A549 (cell line): Measurements from ENCODE around the gene ARID5B. TPM values are rescaled to one million over a fixed set of nuclear protein-coding genes. Genes with fewer than 3 reads are reported as not detected.
A peak's percentile ranks its signal among the peaks of the same experiment; 100 is the strongest.

Experiments
- ATAC-seq, 2 experiments: fragments of 200-7000 bp in 1 of 2; fragments of >200 bp in 1 of 2; cut with Nextera tagmentation in 1 of 2; cut with Tn5 transposase in 1 of 2; 3 replicates each; pipeline versions ENCODE4 v1.8.0 to v1.9.1; 2018 to 2020; ENCODE audit warnings: mild to moderate bottlenecking in 1 of 2, moderate library complexity in 1 of 2
- CTCF ChIA-PET: fragments of 300-600 bp; sonication (Branson Sonifier 250); formaldehyde crosslinking; extraction: SDS; loops from one replicate; lab custom pipeline; 2021; ENCODE audit warnings: antibody characterized with exemption, inconsistent platforms; lab: Yijun Ruan, JAX
- POLR2A ChIA-PET: fragments of 350-600 bp; formaldehyde crosslinking; extraction: SDS; loops from one replicate; lab custom pipeline; 2021; ENCODE audit warnings: antibody characterized with exemption, inconsistent platforms; lab: Yijun Ruan, JAX
- DNase-seq, 2 experiments: peaks; one replicate each; pipeline versions ENCODE4 v3.0.0 to v3.0.0-alpha.2; 2011 to 2016; ENCODE audit warnings: low read depth in 1 of 2, low spot score in 1 of 2
- FAIRE-seq: peaks from 2 replicates; lab custom pipeline; 2011; peaks lifted over from hg19 to GRCh38; lab: Jason Lieb, UNC
- H3K27ac ChIP-seq, 2 experiments: fragments of >200 bp; sonication (Bioruptor Twin); formaldehyde crosslinking; 3 replicates each; pipeline ENCODE4 v1.5.1; 2016 to 2017
- H3K4me1 ChIP-seq: fragments of >200 bp; sonication (Bioruptor Twin); formaldehyde crosslinking; 3 replicates; pipeline ENCODE4 v1.6.1; 2016
- H3K4me2 ChIP-seq: fragments of >200 bp; sonication (Bioruptor Twin); formaldehyde crosslinking; 3 replicates; pipeline ENCODE4 v1.6.1; 2016
- H3K4me3 ChIP-seq: fragments of >200 bp; sonication (Bioruptor Twin); formaldehyde crosslinking; 3 replicates; pipeline ENCODE4 v1.5.1; 2016
- H3K9me3 ChIP-seq: fragments of >200 bp; sonication (Bioruptor Twin); formaldehyde crosslinking; 3 replicates; pipeline ENCODE4 v1.6.1; 2016
- ATOH8 ChIP-seq: fragments of 250-450 bp; sonication (Bioruptor Pico); IDR thresholded peaks from 2 replicates; pipeline ENCODE4 v1.5.0; 2020; ENCODE audit warnings: low read depth, mild to moderate bottlenecking, moderate library complexity
- BCL3 ChIP-seq: fragments of >200 bp; sonication (Bioruptor Twin); formaldehyde crosslinking; IDR thresholded peaks from 3 replicates; pipeline ENCODE4 v1.6.1; 2016
- CTCF ChIP-seq: fragments of >200 bp; sonication (Bioruptor Twin); formaldehyde crosslinking; IDR thresholded peaks from 3 replicates; pipeline ENCODE4 v1.5.1; 2016
- EHF ChIP-seq: fragments of 250-450 bp; sonication (Bioruptor Pico); IDR thresholded peaks from 2 replicates; pipeline ENCODE4 v1.5.0; 2020; ENCODE audit warnings: mild to moderate bottlenecking
- EHMT2 ChIP-seq: fragments of 200-600 bp; sonication (generic); IDR thresholded peaks from 2 replicates; pipeline ENCODE4 v1.6.1; 2016; ENCODE audit warnings: antibody characterized with exemption, low read depth, mild to moderate bottlenecking, moderate library complexity
- ESRRA ChIP-seq: fragments of 150-350 bp; IDR thresholded peaks from 2 replicates; pipeline ENCODE4 v1.6.1; 2014; ENCODE audit warnings: mild to moderate bottlenecking, low read length, borderline replicate concordance
- FOSL2 ChIP-seq, 2 experiments: fragments of 450-650 bp in 1 of 2; fragments of >200 bp in 1 of 2; sonication (Bioruptor Twin) in 1 of 2; formaldehyde crosslinking; IDR thresholded peaks; 2 replicates each; pipeline versions ENCODE4 v1.5.0 to v1.6.1; 2016 to 2020; ENCODE audit warnings: mild to moderate bottlenecking in 1 of 2, moderate library complexity in 1 of 2
- HDAC2 ChIP-seq: fragments of 200-600 bp; sonication (generic); IDR thresholded peaks from 2 replicates; pipeline ENCODE4 v1.6.1; 2016
- HOXB13 ChIP-seq: fragments of 250-450 bp; sonication (Bioruptor Pico); IDR thresholded peaks from 2 replicates; pipeline ENCODE4 v1.5.0; 2020; ENCODE audit warnings: low read depth, mild to moderate bottlenecking, moderate library complexity
- KDM1A ChIP-seq: fragments of 200-600 bp; sonication (generic); IDR thresholded peaks from 2 replicates; pipeline ENCODE4 v1.6.1; 2016; ENCODE audit warnings: low read depth, mild to moderate bottlenecking
- MAFK ChIP-seq: fragments of 450-650 bp; IDR thresholded peaks from 2 replicates; pipeline ENCODE4 v1.6.1; 2014; ENCODE audit not compliant: partially characterized antibody
- MYC ChIP-seq: IDR thresholded peaks from 2 replicates; pipeline ENCODE4 v1.6.1; 2012; ENCODE audit warnings: mild to moderate bottlenecking, inconsistent platforms, low read length, improper control_type of control experiment, borderline replicate concordance
- POLR2AphosphoS2 ChIP-seq: conservative IDR thresholded peaks from 2 replicates; pipeline ENCODE4 v1.6.1; 2012; ENCODE audit warnings: low read length, improper control_type of control experiment, inconsistent platforms
- RAD21 ChIP-seq, 2 experiments: fragments of >200 bp in 1 of 2; sonication (Bioruptor Twin) in 1 of 2; formaldehyde crosslinking in 1 of 2; IDR thresholded peaks in 1 of 2; conservative IDR thresholded peaks in 1 of 2; 2 replicates in 1 of 2; 3 replicates in 1 of 2; pipeline ENCODE4 v1.6.1; 2012 to 2018; ENCODE audit warnings: inconsistent platforms in 1 of 2
- RCOR1 ChIP-seq: fragments of 150-350 bp; IDR thresholded peaks from 2 replicates; pipeline ENCODE4 v1.6.1; 2014; ENCODE audit warnings: antibody characterized with exemption, low read length, low read depth
- REST ChIP-seq: fragments of 200-600 bp; sonication (generic); IDR thresholded peaks from 2 replicates; pipeline ENCODE4 v1.6.1; 2016; ENCODE audit warnings: antibody characterized with exemption, mild to moderate bottlenecking, moderate library complexity
- RFX5 ChIP-seq: fragments of 450-650 bp; IDR thresholded peaks from 2 replicates; pipeline ENCODE4 v1.7.1; 2014; ENCODE audit warnings: antibody characterized with exemption, mild to moderate bottlenecking, moderate library complexity
- SREBF2 ChIP-seq: fragments of 450-650 bp; IDR thresholded peaks from 2 replicates; pipeline ENCODE4 v1.6.1; 2014; ENCODE audit warnings: mild to moderate bottlenecking, moderate library complexity
- TFCP2L1 ChIP-seq: fragments of 250-450 bp; sonication (Bioruptor Pico); IDR thresholded peaks from 2 replicates; pipeline ENCODE4 v1.5.0; 2021; ENCODE audit warnings: mild to moderate bottlenecking
- TP53 ChIP-seq: fragments of 250-450 bp; sonication (Bioruptor Pico); IDR thresholded peaks from 2 replicates; pipeline ENCODE4 v1.5.0; 2021; ENCODE audit warnings: mild to moderate bottlenecking, moderate library complexity
- USF2 ChIP-seq: fragments of 450-650 bp; IDR thresholded peaks from 2 replicates; pipeline ENCODE4 v1.6.1; 2014; ENCODE audit warnings: antibody characterized with exemption
- ZNF302 ChIP-seq: fragments of 250-450 bp; sonication (Bioruptor Pico); IDR thresholded peaks from 2 replicates; pipeline ENCODE4 v1.9.0; 2021; ENCODE audit warnings: inconsistent platforms, mild to moderate bottlenecking, moderate library complexity
- WGBS: methylation state at CpG from one replicate; pipeline ENCODE4 v1.1.6; 2017; ENCODE audit errors: missing lambda C conversion rate; 5-methylcytosine and 5-hydroxymethylcytosine counted together
- polyA plus RNA-seq, 4 experiments: library from polyadenylated mRNA; depleted of rRNA in 3 of 4; stranded (reverse); fragments of >200 nt; fragmentation: RNase III in 1 of 4; extraction: RNeasy Plus Mini Kit Qiagen cat#74134 plus additional on column Dnase treatment in 1 of 4; gene quantifications; 2 replicates in 3 of 4; 3 replicates in 1 of 4; pipeline ENCODE4 v1.2.3, GENCODE V29; 2011 to 2017

ARID5B gene
- polyA plus RNA-seq, 2 of the 4 experiments (the other 2 are of a cell fraction) = 0.75 to 1.6 TPM

GRCh38 chr10:61994405-61995219, 93.1 kb downstream of the ARID5B start:
- no peak overlapping the region for H3K27ac ChIP-seq
- no peak overlapping the region for H3K4me3 ChIP-seq
- FAIRE-seq (no peak), DNase-seq (no peak), ATAC-seq (no peak)
- POLR2A ChIA-PET = no interaction called here
- peaks cover 18% of the 10 kb centered on the region; the same call in 2 of the 3 replicates for H3K4me1 ChIP-seq
- 76% methylated on average over 7 of the region's 7 CpGs for WGBS
- CTCF ChIA-PET = interaction anchor here (1.0 kb wide), 1 partner anchor 9 kb away, joined by 3 read pairs; no protein-coding TSS in a partner anchor
- TF ChIP-seq HDAC2 = no peak
- H3K4me2 ChIP-seq = no peak overlapping the region
- H3K9me3 ChIP-seq = no peaks in the 10 kb centered on the region

- Histone ChIP-seq H3K27ac (no peak overlapping the region), H3K4me1 (peaks cover 18% of the 10 kb centered on the region; the same call in 2 of the 3 replicates), H3K4me2 (no peak overlapping the region), H3K4me3 (no peak overlapping the region), H3K9me3 (no peaks in the 10 kb centered on the region)
- POLR2A ChIA-PET = no interaction called here
- DNase-seq = no peak
- TF ChIP-seq HOXB13 (no peak), TP53 (CRISPR knock-in tag) (no peak), REST (no peak), MAFK (peak; percentile 26), FOSL2 (IDR thresholded peaks at IDR 0.05) (no peak), FOSL2 (CRISPR knock-in tag; IDR thresholded peaks at IDR 0.05) (no peak), USF2 (no peak), KDM1A (no peak)
- WGBS = 59% methylated on average over 3 of the region's 3 CpGs
- FAIRE-seq = no peak
- CTCF ChIA-PET = no interaction called here
- ATAC-seq = no peak
Observed at GRCh38 chr10:61995220-61995503, 93.7 kb downstream of the ARID5B start.

- FAIRE-seq (no peak), ATAC-seq (no peak), DNase-seq (no peak)
- no peaks in the 10 kb centered on the region for H3K4me1 ChIP-seq
- no peaks in the 10 kb centered on the region for H3K9me3 ChIP-seq
- ChIA-PET CTCF (no interaction called here), POLR2A (no interaction called here)
- H3K4me3 ChIP-seq = no peak overlapping the region
- H3K27ac ChIP-seq = no peak overlapping the region
- H3K4me2 ChIP-seq = no peak overlapping the region
- no peak for TF ChIP-seq TFCP2L1 (CRISPR knock-in tag)
- TF ChIP-seq RFX5 = no peak
- TF ChIP-seq HDAC2 = no peak
- no peak for TF ChIP-seq CTCF
- no peak for TF ChIP-seq ESRRA
- no peak for TF ChIP-seq EHF (CRISPR knock-in tag)
- TF ChIP-seq FOSL2 (IDR thresholded peaks at IDR 0.05) = no peak
- no peak for TF ChIP-seq FOSL2 (CRISPR knock-in tag; IDR thresholded peaks at IDR 0.05)
- TF ChIP-seq RAD21 (conservative IDR thresholded peaks at IDR 0.05 in 1 of 2, IDR thresholded peaks at IDR 0.05 in 1 of 2) = no peak
- TF ChIP-seq MYC = no peak
- TF ChIP-seq RCOR1 = no peak
- no peak for TF ChIP-seq BCL3
- TF ChIP-seq EHMT2 = no peak
- TF ChIP-seq ZNF302 (CRISPR knock-in tag) = no peak
- no peak for TF ChIP-seq POLR2AphosphoS2
- no peak for TF ChIP-seq ATOH8 (CRISPR knock-in tag)
- TF ChIP-seq SREBF2 = no peak
- WGBS = 100% methylated on average over 1 of the region's 1 CpG
Observed at GRCh38 chr10:61998937-61999336, 97.4 kb downstream of the ARID5B start.
